Measurements from ENCODE around the gene SMURF1.

SMURF1 gene

DNA sequence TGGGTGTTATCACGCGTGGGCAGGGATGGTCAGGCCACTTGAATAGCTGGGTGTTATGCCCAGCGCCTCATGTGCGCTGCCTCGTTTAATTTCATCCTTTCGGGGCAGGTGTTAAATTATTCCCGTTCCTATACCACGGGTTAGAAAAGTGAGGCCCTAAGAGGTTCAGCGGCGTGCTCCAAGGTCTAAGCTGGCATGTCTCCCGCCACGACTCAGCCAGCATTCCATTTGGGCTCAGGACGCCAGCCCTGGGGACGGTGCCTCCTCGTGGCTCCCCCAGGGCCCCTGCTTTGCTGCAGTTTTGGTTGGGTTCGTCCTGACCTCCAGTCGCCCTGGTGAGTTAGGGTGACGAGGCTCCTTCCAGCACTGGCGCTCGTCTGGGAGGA lies 141.1 kb downstream of the SMURF1 start:
- no peak overlapping the region for H3K4me3 ChIP-seq (ENCODE audit: low read depth, low read length)
- TF ChIP-seq CTCF (IDR thresholded peaks at IDR 0.05; ENCODE audit: low read depth, low read length): no peak

- no peak for TF ChIP-seq CTCF (IDR thresholded peaks at IDR 0.05; ENCODE audit: low read depth, low read length)
- H3K4me3 ChIP-seq (ENCODE audit: low read depth, low read length): no peak overlapping the region
Observed at GRCh38 chr7:99002148-99002826, 141.6 kb downstream of the SMURF1 start.

- no peak overlapping the region for H3K4me3 ChIP-seq (ENCODE audit: low read depth, low read length)
- TF ChIP-seq CTCF (IDR thresholded peaks at IDR 0.05; ENCODE audit: low read depth, low read length): no peak
Observed at GRCh38 chr7:99001482-99002147, 142.3 kb downstream of the SMURF1 start.

DNA sequence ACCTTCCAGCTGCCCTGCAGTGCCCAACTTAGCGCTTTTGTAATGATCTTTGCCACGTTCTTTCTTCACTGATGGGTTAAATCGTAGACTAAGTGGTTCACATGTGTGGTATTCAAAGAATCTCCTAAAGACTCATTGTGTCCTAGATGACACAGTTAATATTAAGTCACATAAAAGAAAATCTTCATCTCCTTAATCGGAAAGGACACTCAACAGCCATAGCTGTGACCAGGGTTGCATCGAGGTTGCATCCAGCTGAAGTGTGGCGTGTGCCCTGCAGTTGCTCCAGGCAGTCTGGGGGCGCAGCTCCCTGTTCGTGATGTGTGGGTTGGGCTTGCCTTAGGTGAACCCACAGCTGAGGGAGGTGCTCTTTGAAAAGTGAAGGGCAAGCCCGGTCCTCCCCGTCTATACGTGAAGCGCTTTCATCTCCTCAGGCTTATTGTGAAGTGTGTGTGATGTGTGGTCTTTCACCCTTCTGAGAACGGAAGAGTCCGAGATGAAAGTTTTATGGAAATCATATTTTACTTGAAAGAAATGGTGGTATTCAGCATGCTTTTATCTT lies 142.9 kb downstream of the SMURF1 start:
- no peak for TF ChIP-seq CTCF (IDR thresholded peaks at IDR 0.05; ENCODE audit: low read depth, low read length)
- H3K4me3 ChIP-seq (ENCODE audit: low read depth, low read length): no peak overlapping the region

DNA sequence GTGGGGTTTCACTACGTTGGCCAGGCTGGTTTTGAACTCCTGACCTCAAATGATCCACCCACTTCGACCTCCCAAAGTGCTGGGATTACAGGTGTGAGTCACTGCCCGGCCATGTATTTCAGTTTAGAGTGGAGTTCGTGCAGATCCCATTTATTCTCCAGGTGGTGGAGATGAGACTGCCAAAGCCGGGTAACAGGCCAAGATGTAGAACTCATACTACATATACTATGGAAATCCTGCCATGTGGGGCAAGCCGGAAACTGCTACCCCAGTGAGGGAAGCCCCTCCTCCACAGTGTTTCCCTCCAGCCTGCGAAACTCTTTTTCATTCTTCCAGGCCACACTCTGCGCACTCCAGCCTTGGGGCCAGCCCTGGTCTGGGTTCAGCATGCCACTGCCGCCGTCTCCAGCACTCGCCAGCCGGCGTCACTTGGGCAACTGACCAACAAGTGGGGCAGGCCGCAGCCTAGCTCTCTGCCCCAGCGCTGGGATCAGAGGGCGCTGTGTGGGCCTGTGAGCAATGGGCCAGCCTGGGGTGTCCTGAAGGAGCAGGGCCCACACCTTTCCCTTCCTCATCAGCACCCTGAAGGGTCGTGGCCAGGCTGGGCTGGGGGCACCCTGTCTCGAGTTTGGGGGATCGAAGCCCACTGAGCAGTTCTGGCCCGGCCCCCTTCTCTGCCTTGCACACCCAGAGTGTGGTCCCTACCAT lies 143.6 kb downstream of the SMURF1 start:
- no peak overlapping the region for H3K4me3 ChIP-seq (ENCODE audit: low read depth, low read length)
- no peak for TF ChIP-seq CTCF (IDR thresholded peaks at IDR 0.05; ENCODE audit: low read depth, low read length)

GRCh38 chr7:98998821-98999725 lies 144.8 kb downstream of the SMURF1 start:
- H3K4me3 ChIP-seq (ENCODE audit: low read depth, low read length): no peak overlapping the region
- no peak for TF ChIP-seq CTCF (IDR thresholded peaks at IDR 0.05; ENCODE audit: low read depth, low read length)

Data from WI38 (cell line).